GM06990 (cell line): ENCODE measurements around the gene MSGN1.
A peak's percentile ranks its signal among the peaks of the same experiment; 100 is the strongest.
"Not testable (repeated sequence)": the region's sequence is repeated elsewhere in the genome, so short reads cannot be mapped to it uniquely, and the experiment has no call there.

ENCODE experiments used
- DNase-seq: peaks from one replicate; pipeline ENCODE4 v3.0.0-alpha.2; 2011; ENCODE audit not compliant: insufficient read length; ENCODE audit errors: extremely low read depth
- H3K27me3 ChIP-seq: replicated peaks from 2 replicates; pipeline ENCODE4 v1.6.0; 2011; ENCODE audit warnings: low read length; ENCODE audit not compliant: control insufficient read depth, insufficient read depth
- H3K36me3 ChIP-seq: 2 replicates; pipeline ENCODE4 v1.5.1; 2011; ENCODE audit warnings: low read length; ENCODE audit not compliant: control insufficient read depth, insufficient read depth
- H3K4me3 ChIP-seq: replicated peaks from 2 replicates; pipeline ENCODE4 v1.5.1; 2011; ENCODE audit warnings: low read depth, mild to moderate bottlenecking, control low read depth, low read length
- TF ChIP-seq, protein P1 (sequence below): IDR thresholded peaks from 2 replicates; pipeline ENCODE4 v1.5.1; 2011; ENCODE audit warnings: low read length, control low read depth, mild to moderate bottlenecking, inconsistent platforms; ENCODE audit not compliant: insufficient read depth, poor library complexity, severe bottlenecking

The MSGN1 gene

DNA sequence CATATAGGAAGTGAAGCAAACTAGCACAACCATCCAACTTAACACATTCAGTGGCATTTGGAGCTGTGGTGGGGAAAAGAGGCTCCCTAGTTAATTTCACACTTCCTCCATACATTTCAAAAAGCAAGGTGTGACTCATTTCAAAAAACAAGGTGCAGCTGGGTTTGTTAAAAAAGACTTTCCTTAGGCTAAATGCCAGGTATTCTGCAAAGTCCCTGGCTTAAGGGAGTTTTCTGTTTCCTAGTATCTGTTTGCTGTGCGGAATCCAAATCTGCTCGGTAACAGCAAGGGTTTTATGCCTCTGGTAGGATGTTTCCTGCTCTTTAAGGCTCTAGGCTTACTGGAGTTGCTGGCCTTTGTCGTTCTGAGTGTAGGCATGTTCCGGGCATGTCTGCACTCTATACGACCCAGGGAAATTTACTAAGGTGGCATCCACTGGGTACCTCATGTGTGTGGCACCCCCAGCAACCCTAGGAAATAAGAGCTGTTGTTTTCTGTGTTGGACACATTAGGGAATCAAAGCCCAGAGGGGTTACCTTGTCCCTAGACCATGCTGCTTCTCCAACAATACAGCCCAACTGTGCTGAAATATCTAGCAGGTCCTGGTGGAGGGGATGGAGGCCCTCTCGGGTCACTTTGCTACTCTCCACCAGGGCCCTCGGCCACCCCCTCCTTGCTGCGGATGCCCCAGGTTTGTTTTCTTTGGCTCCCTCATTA lies 634 bp upstream of the MSGN1 start:
- Histone ChIP-seq H3K36me3 (no peaks in the 10 kb centered on the region), H3K4me3 (no peak overlapping the region), H3K27me3 (no peaks in the 10 kb centered on the region)
- TF ChIP-seq, protein P1, sequence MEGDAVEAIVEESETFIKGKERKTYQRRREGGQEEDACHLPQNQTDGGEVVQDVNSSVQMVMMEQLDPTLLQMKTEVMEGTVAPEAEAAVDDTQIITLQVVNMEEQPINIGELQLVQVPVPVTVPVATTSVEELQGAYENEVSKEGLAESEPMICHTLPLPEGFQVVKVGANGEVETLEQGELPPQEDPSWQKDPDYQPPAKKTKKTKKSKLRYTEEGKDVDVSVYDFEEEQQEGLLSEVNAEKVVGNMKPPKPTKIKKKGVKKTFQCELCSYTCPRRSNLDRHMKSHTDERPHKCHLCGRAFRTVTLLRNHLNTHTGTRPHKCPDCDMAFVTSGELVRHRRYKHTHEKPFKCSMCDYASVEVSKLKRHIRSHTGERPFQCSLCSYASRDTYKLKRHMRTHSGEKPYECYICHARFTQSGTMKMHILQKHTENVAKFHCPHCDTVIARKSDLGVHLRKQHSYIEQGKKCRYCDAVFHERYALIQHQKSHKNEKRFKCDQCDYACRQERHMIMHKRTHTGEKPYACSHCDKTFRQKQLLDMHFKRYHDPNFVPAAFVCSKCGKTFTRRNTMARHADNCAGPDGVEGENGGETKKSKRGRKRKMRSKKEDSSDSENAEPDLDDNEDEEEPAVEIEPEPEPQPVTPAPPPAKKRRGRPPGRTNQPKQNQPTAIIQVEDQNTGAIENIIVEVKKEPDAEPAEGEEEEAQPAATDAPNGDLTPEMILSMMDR, result no peak
- peak; percentile 59 for DNase-seq

GRCh38 chr2:17818235-17818815 lies 2.1 kb downstream of the MSGN1 start:
- DNase-seq, result no peak
- TF ChIP-seq, protein P1, result no peak
- Histone ChIP-seq H3K36me3 (no peaks in the 10 kb centered on the region), H3K4me3 (no peak overlapping the region), H3K27me3 (no peaks in the 10 kb centered on the region)

- no peak overlapping the region for H3K4me3 ChIP-seq
- H3K27me3 ChIP-seq, result no peaks in the 10 kb centered on the region
- TF ChIP-seq, protein P1, result no peak
- no peaks in the 10 kb centered on the region for H3K36me3 ChIP-seq
- no peak for DNase-seq
Observed at GRCh38 chr2:17821080-17821479, 4.8 kb downstream of the MSGN1 start.

DNA sequence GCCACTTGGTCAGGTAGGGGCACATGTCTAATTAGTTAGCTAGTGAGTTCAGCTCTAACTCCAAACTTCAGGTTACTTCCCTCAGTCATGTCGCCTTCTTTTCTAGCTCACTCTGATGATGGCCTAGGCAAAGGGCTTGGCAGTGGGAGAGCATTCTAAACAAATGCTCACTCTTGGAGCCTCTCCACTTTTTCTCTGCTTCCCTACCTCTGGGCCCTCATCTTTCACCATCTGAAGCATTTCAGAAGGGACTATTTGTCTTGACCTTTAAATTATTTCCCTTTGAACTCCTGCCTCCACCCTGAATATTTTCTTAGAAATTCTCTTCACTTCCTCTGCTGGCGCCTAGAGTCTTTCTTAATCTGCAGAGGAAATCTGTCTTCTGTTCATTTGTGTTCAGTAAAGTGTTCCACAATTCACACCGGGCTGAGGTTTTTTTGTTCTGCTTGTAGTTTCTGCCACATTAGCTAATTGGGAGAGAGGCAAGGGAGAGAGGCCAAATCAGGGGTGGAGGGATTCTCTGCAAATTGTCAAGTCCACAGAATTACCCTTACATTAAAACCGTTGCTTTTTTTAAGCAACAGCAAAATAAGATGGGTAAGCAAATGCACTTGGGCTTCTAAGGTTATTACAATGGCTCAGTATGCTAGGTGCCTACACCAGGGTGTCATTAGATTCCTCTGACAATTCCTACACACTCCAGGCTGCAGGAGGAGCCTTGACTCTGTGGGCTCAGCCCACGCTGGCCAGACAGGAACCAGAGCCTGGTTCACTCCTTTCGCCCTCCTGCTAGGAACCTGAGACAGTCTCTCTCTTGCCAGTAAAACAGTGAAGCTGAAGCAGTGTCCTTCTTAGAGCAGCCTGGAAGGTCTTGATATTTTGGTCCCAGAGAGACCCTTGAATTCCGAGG lies 5.5 kb downstream of the MSGN1 start:
- TF ChIP-seq, protein P1, result no peak
- no peak overlapping the region for H3K4me3 ChIP-seq
- peak; percentile 43 for DNase-seq
- H3K27me3 ChIP-seq, result no peaks in the 10 kb centered on the region
- no peaks in the 10 kb centered on the region for H3K36me3 ChIP-seq

DNA sequence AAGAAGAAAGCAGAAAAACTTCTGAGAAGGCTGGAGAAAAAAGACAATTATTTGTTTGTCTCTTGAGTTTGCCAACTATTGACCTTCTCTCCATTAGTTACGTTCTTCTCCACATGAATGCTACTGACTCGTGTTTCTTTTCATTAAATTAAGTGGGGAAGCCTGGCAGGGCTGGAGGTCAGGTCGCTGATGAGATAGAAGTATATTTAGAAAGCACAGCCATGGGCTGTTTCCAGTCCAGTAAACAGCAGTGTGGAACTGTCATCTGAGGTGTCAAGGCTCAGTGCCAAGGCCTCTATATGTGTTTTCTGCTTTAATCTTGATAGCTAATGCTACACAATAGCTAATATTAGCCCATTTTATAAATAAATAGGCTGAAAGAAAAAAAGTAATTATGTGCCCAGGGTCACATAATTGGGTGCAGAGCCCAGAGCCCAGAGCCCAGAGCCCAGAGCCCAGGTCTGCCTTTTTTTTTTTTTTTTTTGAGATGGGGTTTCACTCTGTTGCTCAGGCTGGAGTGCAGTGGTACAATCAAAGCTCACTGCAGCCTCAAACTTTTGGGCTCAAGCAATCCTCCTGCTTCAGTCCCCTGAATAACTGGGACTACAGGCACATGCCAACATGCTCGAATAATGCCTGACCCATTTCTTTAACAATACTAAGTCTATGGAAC lies 6.3 kb downstream of the MSGN1 start:
- TF ChIP-seq, protein P1, result no peak
- Histone ChIP-seq H3K4me3 (no peak overlapping the region), H3K27me3 (no peaks in the 10 kb centered on the region), H3K36me3 (no peaks in the 10 kb centered on the region)
- DNase-seq, result no peak

DNA sequence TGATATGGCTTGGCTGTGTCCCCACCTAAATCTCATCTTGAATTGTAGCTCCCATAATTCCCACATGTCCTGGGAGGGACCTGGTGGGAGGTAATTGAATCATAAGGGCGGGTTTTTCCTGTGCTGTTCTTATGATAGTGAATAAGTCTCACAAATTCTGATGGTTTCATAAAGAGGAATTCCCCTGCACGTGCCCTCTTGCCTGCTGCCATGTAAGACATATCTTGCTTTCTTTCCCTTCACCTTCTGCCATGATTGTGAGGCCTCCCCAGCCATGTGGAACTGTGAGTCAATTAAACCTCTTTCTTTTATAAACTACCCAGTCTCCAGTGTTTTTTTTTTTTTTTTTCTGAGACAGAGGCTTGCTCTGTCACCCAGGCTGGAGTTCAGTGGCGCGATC lies 7.4 kb downstream of the MSGN1 start:
- not testable (repeated sequence) for DNase-seq, H3K27me3 ChIP-seq, H3K36me3 ChIP-seq, H3K4me3 ChIP-seq
